ENCODE measurements around the gene BRD3.
A peak's percentile ranks its signal among the peaks of the same experiment; 100 is the strongest.

Gene BRD3

GRCh38 chr9:134035041-134036039 is 32.5 kb downstream of the BRD3 start:
- no peak for DNase-seq

DNA sequence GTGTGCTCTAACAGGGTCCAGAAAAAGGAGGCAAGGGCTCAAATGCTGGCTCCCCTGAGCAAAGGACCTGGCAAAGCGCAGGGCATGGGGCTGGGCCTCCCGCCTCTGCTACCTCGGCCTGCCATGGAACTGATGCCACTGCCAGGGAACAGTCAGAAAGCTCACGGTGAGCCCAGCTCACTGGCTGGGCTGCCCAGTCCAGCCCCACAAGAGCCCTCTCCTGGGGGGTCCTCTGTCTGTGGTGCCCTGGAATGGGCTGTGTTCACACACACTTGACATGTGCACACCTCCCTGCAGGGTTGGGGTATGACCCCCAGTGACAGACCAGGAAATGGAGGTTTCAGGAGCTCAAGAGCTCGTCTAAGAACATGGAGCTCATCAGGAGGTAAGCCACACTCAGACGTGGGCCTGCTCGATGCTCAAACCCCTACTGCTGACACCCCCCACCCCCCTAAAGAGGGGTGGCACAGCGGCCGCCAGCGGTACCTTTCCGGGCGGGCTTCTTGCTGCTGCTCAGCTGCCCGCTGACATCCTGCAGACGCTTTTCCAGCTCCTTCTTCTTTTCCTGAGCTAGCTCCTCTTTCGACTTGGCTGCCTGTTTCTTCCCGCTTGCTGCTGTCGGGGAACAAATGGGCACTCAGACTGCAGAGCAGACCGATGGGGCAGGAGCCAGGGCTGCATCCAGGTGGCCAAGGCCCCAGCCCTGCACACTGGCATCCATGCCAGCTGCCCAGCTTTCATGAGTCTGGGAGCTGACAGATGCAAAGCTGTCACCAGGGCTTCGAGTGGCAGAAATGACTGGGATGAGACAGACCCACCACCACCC is 33.4 kb downstream of the BRD3 start:
- peak in 1 of 2 experiments; percentile 34 for DNase-seq

- no peak for DNase-seq
These were observed 34.2 kb downstream of the BRD3 start for GRCh38 chr9:134033516-134034214.

DNA sequence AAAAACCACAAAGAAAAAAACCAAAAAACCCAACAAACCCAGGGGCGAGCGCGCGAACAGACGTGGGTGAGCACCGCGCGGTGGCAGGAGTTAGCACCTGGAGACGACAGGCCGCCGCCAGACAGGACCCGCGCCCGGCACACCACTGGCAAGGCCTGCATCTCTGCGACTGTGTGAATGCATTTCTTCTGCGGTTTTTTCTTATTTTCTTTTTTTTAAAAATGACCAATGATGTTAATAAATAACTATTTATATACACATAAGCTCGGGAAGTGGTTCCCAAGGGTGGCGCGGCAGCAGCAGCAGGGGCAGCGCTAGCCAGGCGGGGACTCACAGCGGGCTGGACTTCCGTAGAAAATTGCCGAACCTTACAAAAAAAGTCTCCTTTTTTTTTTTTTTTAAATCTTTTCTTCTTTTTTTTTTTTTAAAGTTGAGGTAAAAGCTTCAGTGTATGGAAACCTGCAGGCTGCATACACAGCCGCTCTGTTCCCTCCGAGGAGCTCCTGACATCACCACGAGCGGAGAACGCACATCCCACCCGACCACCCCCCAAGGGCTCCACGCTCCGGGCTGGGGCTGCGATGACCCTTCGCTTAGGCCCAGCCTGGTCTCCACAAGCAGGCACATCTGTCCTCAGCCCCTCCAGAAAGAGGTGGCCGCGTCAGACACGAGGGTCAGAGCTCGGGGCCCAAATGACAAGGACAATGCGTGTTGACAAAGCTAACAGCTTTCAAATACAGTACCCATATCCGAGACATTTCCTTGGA is 35.2 kb downstream of the BRD3 start:
- DNase-seq: no peak

- no peak for DNase-seq
These were observed 36.0 kb downstream of the BRD3 start for GRCh38 chr9:134031783-134032182.

DNA sequence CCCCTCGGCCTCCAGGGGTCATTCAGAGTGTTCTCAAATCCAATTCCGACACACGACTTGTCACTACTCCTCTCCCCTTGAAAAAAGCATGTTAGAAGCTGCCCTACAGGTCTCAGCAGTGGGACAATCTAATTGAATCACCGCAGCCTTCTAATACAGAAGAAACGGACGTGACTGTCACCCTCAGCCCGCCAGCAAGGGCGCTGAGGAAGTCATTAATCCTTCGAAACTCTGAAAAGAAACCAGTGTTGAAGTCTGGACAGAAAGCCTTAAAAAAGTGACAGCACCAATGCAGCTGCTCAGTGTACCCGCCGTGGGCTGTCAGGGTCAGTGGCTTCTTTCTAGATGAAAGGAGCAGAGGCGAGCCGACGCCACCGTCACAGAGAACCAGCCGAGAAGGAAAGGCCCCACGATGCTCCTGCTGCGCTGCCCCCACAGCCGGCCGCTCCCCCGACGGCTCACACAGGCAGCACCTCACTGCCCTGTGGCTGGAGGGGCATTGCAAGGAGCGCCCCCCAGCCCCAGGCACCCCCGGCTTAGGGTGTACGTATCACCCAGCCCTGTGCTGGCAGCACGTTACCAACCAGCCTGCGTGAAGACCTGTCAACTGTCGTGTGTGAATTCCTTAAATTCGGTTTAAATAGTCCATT is 36.9 kb downstream of the BRD3 start:
- DNase-seq: no peak

DNA sequence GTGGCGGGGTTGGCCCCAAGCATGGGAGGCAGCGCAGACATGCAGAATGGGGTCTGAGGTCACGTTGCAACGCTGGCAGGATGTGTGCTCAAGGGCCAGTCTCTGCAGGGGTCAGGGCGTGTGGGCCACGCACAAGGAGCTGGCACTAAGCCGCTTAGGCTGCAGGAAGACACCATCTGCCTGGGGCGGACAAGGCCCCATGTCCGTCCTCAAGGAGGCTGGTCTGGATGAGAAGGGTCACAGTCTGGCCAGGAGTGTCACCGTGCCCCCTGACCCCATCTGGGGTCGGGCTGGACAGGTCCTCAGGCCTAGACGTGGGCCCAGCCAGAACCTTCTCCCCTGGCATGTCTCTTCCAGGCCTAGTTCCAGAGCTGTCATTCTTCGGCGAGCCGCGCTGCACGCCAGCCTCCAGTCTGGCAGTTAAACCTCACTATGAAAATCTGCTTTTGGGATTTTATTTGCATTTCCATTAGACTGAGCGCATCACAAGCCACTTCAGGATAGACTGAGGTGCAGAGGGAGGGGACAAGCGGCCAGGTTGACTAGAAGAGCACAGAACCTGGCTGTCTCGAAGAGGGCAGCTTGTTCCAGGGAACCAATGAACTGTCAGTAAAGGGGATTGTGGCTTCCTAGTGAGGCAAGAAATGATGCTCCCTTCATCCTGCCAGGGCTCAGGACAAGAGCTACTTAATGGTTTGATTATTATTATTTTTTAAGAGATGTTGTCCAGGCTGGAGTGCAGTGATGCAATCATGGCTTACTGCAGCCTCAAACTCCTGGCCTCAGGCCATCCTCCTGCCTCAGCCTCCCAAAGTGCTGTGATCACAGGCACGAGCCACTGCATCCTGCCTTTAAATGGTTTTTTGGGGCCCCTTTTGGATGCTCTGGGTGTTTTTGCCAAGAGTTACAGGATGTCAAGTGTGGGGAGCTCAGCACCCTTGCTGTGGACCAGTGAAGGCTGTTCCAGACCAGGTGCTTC is 38.3 kb downstream of the BRD3 start:
- no peak for DNase-seq

- DNase-seq: no peak
These were observed 39.1 kb downstream of the BRD3 start for GRCh38 chr9:134028575-134029247.

GRCh38 chr9:134028076-134028475 is 39.8 kb downstream of the BRD3 start:
- no peak for DNase-seq

DNA sequence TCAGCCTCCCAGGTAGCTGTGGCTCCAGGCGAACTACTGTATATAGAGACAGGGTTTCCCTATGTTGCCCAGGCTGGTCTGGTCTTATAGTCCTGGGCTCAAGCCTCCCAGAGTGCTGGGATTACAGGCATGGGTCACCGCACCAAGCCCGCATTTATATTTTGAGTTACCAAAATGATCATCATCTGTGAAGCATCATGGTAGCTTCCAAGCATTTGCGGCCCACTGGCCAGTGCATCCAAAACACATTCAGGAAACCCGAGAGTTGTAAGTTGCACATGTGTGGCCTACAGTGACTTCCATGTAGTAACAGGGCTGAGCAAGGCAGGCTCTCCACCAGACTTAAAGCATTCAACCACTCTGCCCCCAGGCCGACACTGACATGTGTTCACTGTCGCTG is 40.3 kb downstream of the BRD3 start:
- no peak for DNase-seq

DNA sequence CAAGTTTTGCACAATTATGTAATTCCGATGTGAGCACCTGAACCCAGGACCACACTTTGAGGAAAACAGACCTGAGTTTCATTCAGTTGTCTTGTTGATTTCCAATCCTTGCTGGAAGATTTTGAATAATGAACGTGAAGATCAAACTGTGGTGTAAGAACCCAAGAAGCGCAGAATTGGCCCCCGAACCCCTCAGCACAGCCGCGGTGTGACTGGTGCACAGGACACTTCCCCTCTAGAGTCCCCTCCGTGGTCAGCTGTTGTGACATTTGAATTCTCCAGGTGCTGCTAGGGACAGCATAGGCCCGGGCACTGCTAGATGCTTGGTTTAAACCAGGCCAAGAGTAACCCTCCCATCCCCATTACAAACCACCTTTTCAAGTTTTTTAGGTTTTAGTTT is 40.8 kb downstream of the BRD3 start:
- no peak for DNase-seq

DNA sequence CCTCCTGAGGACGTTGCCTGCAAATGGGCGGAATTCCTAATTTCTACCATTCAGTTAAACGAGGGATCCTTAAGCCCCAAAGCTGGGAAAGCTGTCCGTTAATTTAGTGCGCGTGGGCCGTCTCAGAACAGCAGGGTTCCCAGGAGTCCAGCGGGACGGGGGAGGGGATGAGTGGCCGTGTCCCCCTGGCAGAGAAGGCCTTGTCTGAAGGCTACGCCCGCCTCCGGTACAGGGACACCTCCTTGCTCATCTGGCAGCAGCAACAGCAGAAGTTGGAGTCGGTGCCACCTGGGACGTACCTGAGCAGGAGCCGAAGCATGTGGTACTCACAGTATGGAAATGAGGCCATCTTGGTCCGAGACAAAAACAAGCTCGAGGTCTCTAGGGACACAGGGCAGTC is 41.2 kb downstream of the BRD3 start:
- no peak for DNase-seq

DNA sequence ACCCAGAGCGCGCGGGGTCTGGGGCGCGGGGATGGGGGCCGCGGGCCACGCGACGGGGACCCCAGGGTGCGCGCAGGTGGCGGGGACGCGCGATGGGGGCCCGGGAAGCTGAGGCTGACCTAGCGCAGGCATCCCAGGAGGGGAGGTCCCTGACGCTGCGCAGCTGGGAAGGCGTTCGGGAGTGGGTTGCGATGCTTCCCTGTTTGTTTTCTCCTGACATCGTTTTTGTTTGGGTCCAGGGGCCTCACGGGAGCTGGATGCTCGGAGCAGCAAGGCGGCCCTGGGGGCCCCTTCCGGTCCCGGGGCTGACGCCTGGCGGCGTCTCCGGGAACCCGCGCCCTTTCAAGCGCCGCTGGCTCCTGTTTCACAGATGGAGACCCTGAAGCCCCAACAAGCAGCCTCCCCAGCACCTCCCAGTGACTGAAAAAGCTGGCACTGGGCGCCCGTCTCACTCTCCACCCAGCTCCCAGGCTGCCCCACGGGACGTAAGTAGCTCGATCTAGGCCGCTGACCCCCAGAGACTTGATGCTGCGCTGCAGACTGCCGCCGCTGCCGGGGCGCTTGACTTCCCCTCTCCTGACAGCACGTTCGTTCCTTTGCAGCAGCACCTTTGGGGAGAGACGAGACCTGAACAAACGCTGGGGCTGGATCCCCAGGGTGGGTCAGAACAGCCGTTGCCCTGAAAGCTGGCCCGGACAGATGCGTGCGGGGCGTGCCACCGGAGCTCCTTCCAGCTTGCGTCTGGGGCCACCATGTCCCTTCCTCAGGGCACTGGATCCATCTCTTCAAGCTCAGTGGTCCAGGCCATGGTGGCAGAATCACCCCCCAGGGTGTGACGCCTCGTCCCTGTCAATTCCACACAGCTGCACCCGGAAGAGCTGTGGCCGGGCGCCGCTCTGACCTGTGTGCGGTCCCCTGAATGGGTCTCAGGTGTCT is 42.0 kb downstream of the BRD3 start:
- DNase-seq: no peak

DNA sequence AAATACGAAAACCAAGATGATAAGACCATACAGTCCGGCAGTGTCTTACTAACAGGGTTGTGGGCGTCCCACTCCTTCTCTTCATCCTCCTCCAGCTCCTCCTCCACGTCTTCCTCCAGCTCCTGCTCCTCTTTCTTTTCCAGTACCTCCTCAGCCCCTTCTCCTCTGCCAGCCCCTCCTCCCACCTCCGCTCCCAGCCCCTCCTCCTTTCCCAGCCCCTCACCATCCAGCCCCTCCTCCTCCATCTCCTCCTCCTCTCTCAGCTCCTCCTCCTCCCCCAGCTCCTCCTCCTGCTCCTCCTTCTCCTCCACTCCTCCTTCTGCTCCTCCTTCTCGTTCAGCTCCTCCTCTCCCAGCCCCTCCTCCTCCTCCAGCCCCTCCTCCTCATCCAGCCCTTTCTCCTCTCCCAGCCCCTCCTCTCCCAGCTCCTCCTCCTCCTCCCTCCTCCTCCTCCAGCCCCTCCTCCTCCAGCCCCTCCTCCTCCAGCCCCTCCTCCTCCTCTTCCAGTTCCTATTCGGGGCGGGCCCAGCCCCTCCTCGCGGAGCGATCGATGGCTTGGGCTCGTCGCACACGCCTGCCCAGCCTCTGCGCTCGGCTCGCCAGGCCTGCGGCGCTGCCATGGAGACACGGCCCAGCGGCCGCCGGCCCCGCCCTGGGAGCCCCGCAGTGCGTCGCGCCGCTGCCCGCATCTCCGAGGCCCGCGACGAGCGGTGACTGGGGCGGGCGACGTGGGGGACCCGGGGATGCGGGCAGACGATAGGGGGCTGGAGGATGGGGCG is 42.8 kb downstream of the BRD3 start, which contains the start of gene BRD3OS:
TSS of gene BRD3OS (plus strand) at position 654 of the 778 bp plus-strand sequence. CDS start 1,267 bp downstream, outside the sequence.
- DNase-seq: peak; percentile 89 to 96

DNA sequence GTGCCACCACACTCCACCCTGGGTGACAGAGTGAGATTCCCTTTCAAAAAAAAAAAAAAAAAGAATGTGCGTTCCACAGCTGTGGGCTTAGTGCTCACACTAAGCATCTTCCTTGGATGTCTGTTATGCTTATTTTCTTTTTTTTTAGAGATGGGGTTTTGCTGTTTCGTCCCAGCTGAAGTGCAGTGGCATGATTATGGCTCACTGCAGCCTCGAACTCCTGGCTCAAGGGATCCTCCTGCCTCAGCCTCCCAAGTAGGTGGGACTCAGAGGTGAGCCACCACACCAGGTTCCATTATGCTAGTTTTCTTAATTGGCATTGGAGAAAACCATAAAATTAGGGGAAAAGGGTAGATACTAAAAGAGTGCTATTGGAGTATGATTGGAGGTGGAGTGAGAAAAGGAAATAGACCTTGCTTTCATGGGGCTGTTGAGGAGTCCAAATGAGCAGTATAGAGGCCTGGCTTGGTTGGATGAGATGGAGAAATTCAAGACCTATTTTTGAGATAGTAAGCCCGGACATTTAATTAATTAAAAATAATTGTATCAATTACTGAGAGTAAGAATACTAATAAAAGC is 43.5 kb downstream of the BRD3 start:
- DNase-seq: no peak

- DNase-seq: no peak
These were observed 52.9 kb downstream of the BRD3 start for GRCh38 chr9:134014946-134015345.

DNA sequence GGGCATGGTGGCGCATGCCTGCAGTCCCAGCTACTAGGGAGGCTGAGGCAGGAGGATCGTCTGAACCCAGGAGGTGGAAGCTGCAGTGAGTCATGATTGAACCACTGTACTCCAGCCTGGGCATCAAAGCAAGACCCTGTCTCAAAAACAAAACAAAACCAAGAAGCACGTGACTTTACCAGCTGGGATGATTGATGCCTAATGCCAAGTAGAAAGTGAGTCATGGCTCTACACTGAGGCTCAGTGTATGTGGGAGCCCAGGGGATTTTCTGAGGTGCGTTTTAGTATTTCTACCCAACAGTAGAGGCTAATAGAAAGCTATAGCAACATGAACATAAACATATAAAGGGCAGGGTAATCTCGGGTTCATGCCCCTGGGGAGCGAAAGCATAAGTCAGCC is 56.4 kb downstream of the BRD3 start:
- no peak for DNase-seq
